Esophagus muscularis mucosa (tissue), 4 donors: ENCODE results near the gene SERPINA10.

Experiments used
- CTCF ChIP-seq, 3 experiments: fragments of 200-600 bp in 2 of 3; fragments of 450-650 bp in 1 of 3; sonication (generic) in 2 of 3; IDR thresholded peaks; one replicate each; pipeline ENCODE4 v1.5.1; 2017 to 2019; ENCODE audit warnings: antibody characterized with exemption in 3 of 3, mild to moderate bottlenecking in 2 of 3, moderate library complexity in 1 of 3
- EP300 ChIP-seq: sonication (generic); formaldehyde crosslinking; IDR thresholded peaks from one replicate; pipeline ENCODE4 v1.6.1; 2017; ENCODE audit warnings: antibody characterized with exemption
- POLR2A ChIP-seq: fragments of 450-650 bp; IDR thresholded peaks from one replicate; pipeline ENCODE4 v1.6.1; 2017; ENCODE audit warnings: antibody characterized with exemption, moderate library complexity, mild to moderate bottlenecking, low read depth
- POLR2AphosphoS5 ChIP-seq, 2 donors: sonication (generic); formaldehyde crosslinking; IDR thresholded peaks; one replicate each; pipeline ENCODE4 v1.6.1; 2017; ENCODE audit warnings: antibody characterized with exemption in 2 of 2

DNA sequence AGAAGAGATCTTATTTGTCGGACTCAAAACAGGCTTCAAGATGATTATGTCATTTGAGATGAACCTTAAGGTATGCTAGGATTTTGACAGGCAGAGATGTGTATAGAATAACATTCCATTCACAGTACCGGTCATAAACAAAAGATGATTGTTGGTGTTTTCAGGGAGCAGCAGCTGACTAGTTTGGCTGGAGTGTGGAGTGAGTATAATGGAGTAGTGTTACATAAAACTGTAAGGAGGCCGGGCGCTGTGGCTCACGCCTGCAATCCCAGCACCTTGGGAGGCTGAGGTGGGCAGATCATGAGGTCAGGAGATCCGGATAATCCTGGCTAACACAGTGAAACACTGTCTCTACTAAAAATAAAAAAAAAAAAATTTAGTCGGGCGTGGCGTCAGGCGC lies 23.9 kb downstream of the SERPINA10 start:
- no peak for TF ChIP-seq POLR2A
- no peak for TF ChIP-seq POLR2AphosphoS5 (IDR thresholded peaks at IDR 0.05)
- no peak for TF ChIP-seq CTCF (IDR thresholded peaks at IDR 0.05)
- no peak for TF ChIP-seq EP300
